GM19463 (cell line): Measurements from ENCODE around the gene FAM72A.
"Not testable (repeated sequence)": the region's sequence is repeated elsewhere in the genome, so short reads cannot be mapped to it uniquely, and the experiment has no call there.

Experiments
- ATAC-seq: cut with Tn5 transposase; IDR thresholded peaks from one replicate; pipeline ENCODE4 v1.9.1; 2021; ENCODE audit warnings: mild to moderate bottlenecking, moderate library complexity; ENCODE audit not compliant: unreplicated experiment

FAM72A gene

GRCh38 chr1:206202789-206203363 is at the start of gene FAM72A:
FAM72A (minus strand) TSS chr1:206202839; CDS start chr1:206202025, 814 bp downstream.
- peak; percentile 81 for ATAC-seq

- peak; percentile 58 for ATAC-seq
These were observed 48.5 kb upstream of the FAM72A start for GRCh38 chr1:206250953-206251681.

GRCh38 chr1:206246129-206246886 is 43.7 kb upstream of the FAM72A start:
- ATAC-seq = not testable (repeated sequence)

- ATAC-seq = not testable (repeated sequence)
These were observed 42.8 kb upstream of the FAM72A start for GRCh38 chr1:206245479-206245878.

GRCh38 chr1:206243335-206243734 is 40.7 kb upstream of the FAM72A start:
- ATAC-seq = peak; percentile 98

GRCh38 chr1:206240288-206240687 is 37.6 kb upstream of the FAM72A start:
- peak; percentile 35 for ATAC-seq

- not testable (repeated sequence) for ATAC-seq
These were observed 32.6 kb upstream of the FAM72A start for GRCh38 chr1:206235190-206235589.

- not testable (repeated sequence) for ATAC-seq
These were observed 31.7 kb upstream of the FAM72A start for GRCh38 chr1:206234189-206234916.

- peak; percentile 80 for ATAC-seq
These were observed 30.5 kb upstream of the FAM72A start for GRCh38 chr1:206232970-206233645.

GRCh38 chr1:206231989-206232388 is 29.4 kb upstream of the FAM72A start:
- not testable (repeated sequence) for ATAC-seq

- not testable (repeated sequence) for ATAC-seq
These were observed 26.6 kb upstream of the FAM72A start for GRCh38 chr1:206229286-206229685.

GRCh38 chr1:206226886-206227285 is 24.2 kb upstream of the FAM72A start:
- ATAC-seq = not testable (repeated sequence)

GRCh38 chr1:206225386-206225785 is 22.7 kb upstream of the FAM72A start:
- not testable (repeated sequence) for ATAC-seq

GRCh38 chr1:206224190-206224776 is 21.6 kb upstream of the FAM72A start:
- not testable (repeated sequence) for ATAC-seq

- not testable (repeated sequence) for ATAC-seq
These were observed 18.9 kb upstream of the FAM72A start for GRCh38 chr1:206221585-206221984.

GRCh38 chr1:206220332-206221000 is 17.8 kb upstream of the FAM72A start:
- ATAC-seq = not testable (repeated sequence)

GRCh38 chr1:206219514-206220331 is 17.1 kb upstream of the FAM72A start:
- ATAC-seq = not testable (repeated sequence)

GRCh38 chr1:206218765-206219164 is 16.1 kb upstream of the FAM72A start:
- ATAC-seq = not testable (repeated sequence)
